SU-DHL-6 (cell line): ENCODE data around the gene TRPM1.

ENCODE experiments used
- H2AFZ ChIP-seq: fragments of 200-600 bp; sonication (generic); 2 replicates; pipeline ENCODE4 v1.6.1; 2014; ENCODE audit warnings: low read depth, mild to moderate bottlenecking, moderate library complexity, mixed read lengths, antibody characterized with exemption, low read length; ENCODE audit not compliant: severe bottlenecking
- H3F3A ChIP-seq: fragments of 200-600 bp; shearing (Covaris generic); 2 replicates; pipeline ENCODE4 v1.6.0; 2016; ENCODE audit warnings: antibody characterized with exemption, mild to moderate bottlenecking; ENCODE audit not compliant: insufficient read depth
- H3K27ac ChIP-seq: fragments of 200-600 bp; sonication (generic); 2 replicates; pipeline ENCODE4 v1.5.1; 2016; ENCODE audit warnings: low read depth, mild to moderate bottlenecking, low read length, moderate library complexity, mixed read lengths
- H3K27me3 ChIP-seq: fragments of 200-600 bp; sonication (generic), shearing (Covaris generic); 2 replicates; pipeline ENCODE4 v1.6.0; 2014; ENCODE audit warnings: mild to moderate bottlenecking, low read length
- H3K36me3 ChIP-seq: fragments of 200-600 bp; sonication (generic); 2 replicates; pipeline ENCODE4 v1.6.1; 2014; ENCODE audit warnings: mild to moderate bottlenecking, low read length, mixed read lengths
- H3K4me2 ChIP-seq: fragments of 300-600, 200-600 bp; shearing (Covaris generic), sonication (generic); 2 replicates; pipeline ENCODE4 v1.6.0; 2014; ENCODE audit warnings: low read length, low read depth, mild to moderate bottlenecking; ENCODE audit not compliant: poor library complexity, severe bottlenecking
- H3K4me3 ChIP-seq: fragments of 200-600 bp; sonication (generic); 2 replicates; pipeline ENCODE4 v1.5.1; 2014; ENCODE audit warnings: antibody characterized with exemption, low read length, mild to moderate bottlenecking, mixed read lengths; ENCODE audit not compliant: insufficient read depth, poor library complexity, severe bottlenecking
- H3K79me2 ChIP-seq: fragments of 200-600 bp; sonication (generic); 2 replicates; pipeline ENCODE4 v1.6.1; 2014; ENCODE audit warnings: mild to moderate bottlenecking, low read length, moderate library complexity; ENCODE audit not compliant: insufficient read depth
- H3K9ac ChIP-seq: fragments of 200-600 bp; sonication (generic); 2 replicates; pipeline ENCODE4 v1.7.0; 2014; ENCODE audit warnings: mild to moderate bottlenecking, low read length
- H3K9me2 ChIP-seq: fragments of 200-600 bp; sonication (generic); replicated peaks from 2 replicates; pipeline ENCODE4 v1.6.1; 2014; ENCODE audit warnings: low read length; ENCODE audit not compliant: insufficient read depth
- H3K9me3 ChIP-seq: fragments of 200-600 bp; sonication (generic); 2 replicates; pipeline ENCODE4 v1.6.1; 2014; ENCODE audit warnings: low read length, mixed read lengths; ENCODE audit not compliant: insufficient read depth
- H4K20me1 ChIP-seq: fragments of 200-600 bp; sonication (generic); 2 replicates; pipeline ENCODE4 v1.6.1; 2014; ENCODE audit warnings: low read depth, mild to moderate bottlenecking, antibody characterized with exemption, low read length, moderate library complexity, mixed read lengths
- EZH2phosphoT487 ChIP-seq: fragments of 200-600 bp; sonication (generic), shearing (Covaris generic); conservative IDR thresholded peaks from 2 replicates; pipeline ENCODE4 v1.6.1; 2018; ENCODE audit warnings: mild to moderate bottlenecking, antibody characterized with exemption, low read length, moderate library complexity, mixed read lengths
- TF ChIP-seq, protein P1 (sequence below): fragments of 200-600 bp; sonication (generic); IDR thresholded peaks from one replicate; pipeline ENCODE4 v1.5.1; 2017; ENCODE audit warnings: antibody characterized with exemption, mild to moderate bottlenecking, low read length, moderate library complexity; ENCODE audit not compliant: insufficient read depth, poor library complexity, severe bottlenecking

Gene TRPM1

DNA sequence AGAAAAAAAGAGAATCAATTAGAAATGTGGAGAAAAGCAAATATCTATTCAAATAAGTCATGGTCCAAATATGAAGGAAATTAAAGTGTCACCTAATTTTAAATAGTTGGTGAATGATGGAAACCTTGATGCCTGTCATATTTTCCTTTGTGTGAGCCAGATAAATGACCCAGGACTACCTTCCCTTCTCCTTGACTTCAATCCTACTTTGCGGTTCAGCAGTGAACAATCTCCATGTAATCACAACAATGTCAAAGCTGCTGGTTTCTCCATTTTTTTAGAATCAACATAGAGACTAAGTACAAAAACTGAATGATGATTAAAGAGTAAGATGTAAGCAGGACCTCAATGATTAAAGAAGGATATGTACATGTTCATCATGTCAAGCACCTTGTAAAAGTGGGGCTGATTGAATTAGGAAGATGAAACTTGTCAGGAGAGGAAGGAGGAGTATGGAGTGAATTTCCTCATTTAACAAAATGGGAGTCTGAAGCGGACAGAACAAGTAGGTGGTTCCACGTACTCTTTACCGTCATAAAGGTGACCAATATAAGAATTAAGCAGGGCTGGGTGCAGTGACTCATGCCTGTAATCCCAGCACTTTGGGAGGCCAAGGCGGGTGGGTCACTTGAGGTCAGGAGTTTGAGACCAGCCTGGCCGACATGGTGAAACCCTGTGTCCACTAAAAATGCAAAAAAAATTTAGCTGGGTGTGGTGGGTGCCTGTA lies 43.1 kb downstream of the TRPM1 start:
- TF ChIP-seq, protein P1, sequence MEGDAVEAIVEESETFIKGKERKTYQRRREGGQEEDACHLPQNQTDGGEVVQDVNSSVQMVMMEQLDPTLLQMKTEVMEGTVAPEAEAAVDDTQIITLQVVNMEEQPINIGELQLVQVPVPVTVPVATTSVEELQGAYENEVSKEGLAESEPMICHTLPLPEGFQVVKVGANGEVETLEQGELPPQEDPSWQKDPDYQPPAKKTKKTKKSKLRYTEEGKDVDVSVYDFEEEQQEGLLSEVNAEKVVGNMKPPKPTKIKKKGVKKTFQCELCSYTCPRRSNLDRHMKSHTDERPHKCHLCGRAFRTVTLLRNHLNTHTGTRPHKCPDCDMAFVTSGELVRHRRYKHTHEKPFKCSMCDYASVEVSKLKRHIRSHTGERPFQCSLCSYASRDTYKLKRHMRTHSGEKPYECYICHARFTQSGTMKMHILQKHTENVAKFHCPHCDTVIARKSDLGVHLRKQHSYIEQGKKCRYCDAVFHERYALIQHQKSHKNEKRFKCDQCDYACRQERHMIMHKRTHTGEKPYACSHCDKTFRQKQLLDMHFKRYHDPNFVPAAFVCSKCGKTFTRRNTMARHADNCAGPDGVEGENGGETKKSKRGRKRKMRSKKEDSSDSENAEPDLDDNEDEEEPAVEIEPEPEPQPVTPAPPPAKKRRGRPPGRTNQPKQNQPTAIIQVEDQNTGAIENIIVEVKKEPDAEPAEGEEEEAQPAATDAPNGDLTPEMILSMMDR, result no peak
- TF ChIP-seq EZH2phosphoT487, result no peak
- no peak overlapping the region for H3K9ac ChIP-seq

DNA sequence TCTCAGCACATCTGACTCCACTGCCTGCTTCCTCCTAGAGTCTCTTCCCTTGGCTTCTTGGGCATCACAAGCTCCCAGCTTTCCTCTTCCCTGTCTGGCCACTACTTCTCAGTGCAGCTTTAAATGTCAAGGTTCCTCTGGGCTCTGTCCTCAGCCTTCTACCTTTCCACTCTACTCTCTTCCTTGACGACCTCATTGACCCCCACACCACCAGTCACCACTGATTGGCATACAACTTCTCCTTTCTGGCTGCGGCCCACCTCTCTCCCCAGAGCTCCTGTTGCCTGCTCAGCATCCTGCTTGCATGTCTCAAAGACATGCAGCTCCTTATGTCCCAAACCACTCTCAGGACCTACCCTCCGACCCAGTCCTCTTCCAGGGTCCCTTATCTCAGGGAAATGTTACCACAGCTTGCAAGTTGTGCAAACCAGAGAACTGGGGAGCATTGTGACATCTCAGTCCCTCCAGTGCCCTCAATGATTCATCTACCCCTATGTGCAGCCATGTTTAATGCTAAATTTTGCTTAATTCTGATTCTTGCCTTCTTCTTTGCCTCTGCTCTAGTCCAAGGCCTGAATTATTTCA lies 49.9 kb downstream of the TRPM1 start:
- Histone ChIP-seq H3K27me3 (no peaks in the 10 kb centered on the region), H3K36me3 (no peaks in the 10 kb centered on the region)
- TF ChIP-seq, protein P1, result no peak
- TF ChIP-seq EZH2phosphoT487, result no peak

More for the DNA sequence above, 43.1 kb downstream of the TRPM1 start:
- Histone ChIP-seq H3K4me2 (no peak overlapping the region), H3K9me3 (no peaks in the 10 kb centered on the region), H3K4me3 (no peak overlapping the region), H3K9me2 (no peaks in the 10 kb centered on the region), H4K20me1 (no peaks in the 10 kb centered on the region), H3K27me3 (no peaks in the 10 kb centered on the region), H3K79me2 (no peaks in the 10 kb centered on the region), H3K27ac (no peak overlapping the region), H3K36me3 (no peaks in the 10 kb centered on the region), H2AFZ (no peak overlapping the region), H3F3A (no peaks in the 10 kb centered on the region)

DNA sequence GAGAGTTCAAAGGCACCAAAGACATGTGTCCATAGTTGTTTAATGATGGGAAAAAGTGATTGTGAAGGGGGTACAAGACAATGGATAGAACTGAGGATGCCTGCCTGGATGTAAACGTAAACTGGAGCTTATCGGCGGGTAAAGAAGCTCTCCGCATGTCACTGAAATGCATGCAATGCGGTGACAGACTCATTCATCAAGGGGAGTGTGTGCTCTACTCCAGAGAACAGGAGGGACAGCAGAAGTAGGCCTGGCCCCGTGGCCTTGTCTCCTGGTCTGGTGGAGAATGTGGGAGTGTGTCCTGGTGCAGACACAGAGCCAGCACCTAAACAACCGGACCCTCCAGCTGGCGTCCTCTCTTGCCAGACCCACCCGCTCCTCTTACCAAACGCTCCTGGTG lies 50.6 kb downstream of the TRPM1 start:
- H3K4me2 ChIP-seq, result no peak overlapping the region
- TF ChIP-seq, protein P1, result no peak
- no peak for TF ChIP-seq EZH2phosphoT487
- no peaks in the 10 kb centered on the region for H3F3A ChIP-seq
- H3K79me2 ChIP-seq, result no peaks in the 10 kb centered on the region
- H3K36me3 ChIP-seq, result no peaks in the 10 kb centered on the region
- H3K9ac ChIP-seq, result no peak overlapping the region
- no peak overlapping the region for H3K4me3 ChIP-seq
- H3K9me3 ChIP-seq, result no peaks in the 10 kb centered on the region
- no peaks in the 10 kb centered on the region for H3K27me3 ChIP-seq
- H2AFZ ChIP-seq, result no peak overlapping the region
- H4K20me1 ChIP-seq, result no peaks in the 10 kb centered on the region
- H3K9me2 ChIP-seq, result no peaks in the 10 kb centered on the region
- H3K27ac ChIP-seq, result no peak overlapping the region

More for the DNA sequence above, 49.9 kb downstream of the TRPM1 start:
- Histone ChIP-seq H3K9me2 (no peaks in the 10 kb centered on the region), H3K27ac (no peak overlapping the region), H4K20me1 (no peaks in the 10 kb centered on the region), H3F3A (no peaks in the 10 kb centered on the region), H2AFZ (no peak overlapping the region), H3K9ac (no peak overlapping the region), H3K9me3 (no peaks in the 10 kb centered on the region), H3K79me2 (no peaks in the 10 kb centered on the region), H3K4me2 (no peak overlapping the region), H3K4me3 (no peak overlapping the region)
